ENCODE data around the gene PID1.

PID1 gene

DNA sequence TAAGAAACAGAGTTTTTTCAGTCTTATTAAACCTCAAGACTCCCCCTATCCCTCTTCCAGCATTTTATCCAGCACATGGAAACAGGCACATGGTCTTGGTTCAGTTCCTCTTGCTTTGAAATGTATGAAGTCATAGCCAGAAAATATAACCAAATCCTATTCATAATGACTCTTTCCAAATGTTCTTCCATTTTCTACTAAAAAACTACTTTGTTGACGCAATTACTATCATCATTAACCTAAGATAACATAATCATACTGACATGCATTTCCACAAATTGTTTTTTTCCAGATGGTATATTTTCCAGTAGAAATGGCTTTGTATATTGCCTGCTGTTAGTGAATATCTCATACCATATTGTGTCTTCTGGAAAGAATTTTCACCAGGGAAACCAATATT, 261.3 kb downstream of the PID1 start:
- no peak for DNase-seq (ENCODE audit: low spot score)

DNA sequence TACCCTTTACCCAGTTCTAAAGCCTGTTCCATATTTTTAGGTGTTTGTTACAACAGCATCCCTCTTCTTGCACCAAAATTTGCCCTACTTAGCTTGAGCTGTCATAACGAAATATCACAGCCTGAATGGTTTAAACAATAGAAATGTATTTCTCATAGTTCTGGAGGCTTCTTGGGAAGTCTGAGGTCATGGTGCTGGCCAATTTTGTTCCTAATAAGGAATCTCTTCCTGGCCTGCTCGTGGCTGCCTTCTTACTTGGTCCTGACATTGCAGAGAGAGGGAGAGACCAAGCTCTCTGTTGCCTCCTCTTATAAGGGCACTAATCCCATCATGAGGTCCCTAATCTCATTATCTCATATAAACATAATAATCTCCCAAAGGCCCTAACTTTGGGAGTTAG, 267.8 kb downstream of the PID1 start:
- no peak for DNase-seq (ENCODE audit: low spot score)

DNA sequence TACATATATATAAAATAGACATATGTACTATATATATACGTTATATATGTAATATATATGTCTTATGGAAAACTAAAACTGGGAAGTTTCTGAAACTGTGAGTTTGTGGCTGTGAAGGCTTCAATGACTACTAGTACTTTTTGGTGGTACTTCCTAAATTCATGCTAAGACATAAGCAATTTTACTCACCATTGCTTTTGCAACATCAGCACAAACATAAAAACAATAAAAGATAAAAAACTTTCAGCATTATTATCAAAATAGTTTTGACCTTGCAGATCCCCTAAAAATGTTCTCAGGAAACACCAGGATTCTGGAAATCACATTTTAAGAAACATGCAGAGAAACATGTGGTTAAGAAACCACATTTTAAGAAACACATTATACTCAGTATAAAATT, 269.9 kb downstream of the PID1 start:
- DNase-seq (ENCODE audit: low spot score), result no peak

DNA sequence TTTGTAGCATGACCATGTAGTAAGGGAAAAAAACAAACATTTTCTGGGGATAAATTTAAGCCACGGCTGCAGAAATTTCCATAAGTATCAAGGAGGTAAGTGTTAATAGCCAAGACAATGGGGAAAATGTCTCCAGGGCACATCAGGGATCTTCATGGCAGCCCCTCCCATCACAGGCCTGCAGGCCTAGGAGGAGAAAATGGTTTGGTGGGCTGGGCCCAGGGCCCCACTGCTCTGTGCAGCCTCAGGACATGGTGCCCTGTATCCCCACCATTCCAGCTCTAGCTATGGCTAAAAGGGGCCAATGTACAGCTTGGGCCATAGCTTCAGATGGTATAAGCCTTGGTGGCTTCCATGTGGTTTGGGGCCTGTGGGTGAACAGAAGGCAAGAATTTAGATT, 271.8 kb downstream of the PID1 start:
- no peak for DNase-seq (ENCODE audit: low spot score)

DNA sequence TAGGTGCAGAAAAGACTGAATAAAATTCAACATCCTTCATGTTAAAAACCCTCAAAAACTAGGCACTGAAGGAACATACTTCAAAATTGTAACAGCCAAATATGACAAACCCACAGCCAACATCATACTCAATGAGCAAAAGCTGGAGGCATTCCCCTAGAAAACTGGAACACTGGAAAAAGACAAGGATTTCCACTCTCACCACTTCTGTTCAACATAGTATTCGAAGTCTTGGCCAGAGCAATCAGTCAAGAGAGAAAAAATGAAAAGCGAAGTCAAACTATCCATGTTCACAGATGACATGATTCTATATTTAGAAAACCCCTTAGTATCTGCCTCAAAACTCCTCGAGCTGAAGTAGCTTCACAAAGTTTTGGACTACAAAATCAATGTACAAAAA, 282.3 kb downstream of the PID1 start:
- DNase-seq (ENCODE audit: low spot score), result no peak

DNA sequence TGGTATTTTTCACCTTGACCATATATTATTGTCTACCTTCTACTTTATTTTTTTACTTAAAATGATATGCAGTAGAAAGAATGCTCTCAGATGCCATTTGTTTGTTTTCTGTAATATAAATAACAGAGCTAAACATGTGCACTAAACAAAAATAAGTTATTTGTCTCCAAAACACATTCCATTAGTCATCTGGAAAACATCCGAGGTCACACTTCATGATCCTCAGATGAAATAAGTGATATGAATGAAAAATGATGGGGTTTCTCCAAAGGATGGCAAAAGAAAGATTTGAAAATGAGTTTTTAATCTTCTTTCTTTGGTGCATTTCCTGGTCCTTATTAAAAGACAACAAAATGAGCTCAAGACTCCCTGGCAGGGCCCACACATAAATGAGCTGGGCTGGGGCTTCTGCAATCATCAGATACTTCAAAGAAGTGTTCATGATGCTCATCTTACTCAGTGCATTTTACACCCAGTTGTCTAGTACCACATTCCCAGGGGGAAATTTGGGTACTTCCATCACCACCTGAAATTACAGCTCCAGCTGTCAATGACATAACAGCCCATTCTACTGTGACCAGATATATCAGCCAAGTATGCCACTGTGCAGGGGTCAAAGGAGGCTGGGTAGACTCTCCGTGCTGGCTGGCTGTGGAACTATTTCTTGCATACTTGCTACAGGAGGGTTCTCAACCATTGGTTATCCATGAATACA, 283.5 kb downstream of the PID1 start:
- DNase-seq (ENCODE audit: low spot score), result no peak

DNA sequence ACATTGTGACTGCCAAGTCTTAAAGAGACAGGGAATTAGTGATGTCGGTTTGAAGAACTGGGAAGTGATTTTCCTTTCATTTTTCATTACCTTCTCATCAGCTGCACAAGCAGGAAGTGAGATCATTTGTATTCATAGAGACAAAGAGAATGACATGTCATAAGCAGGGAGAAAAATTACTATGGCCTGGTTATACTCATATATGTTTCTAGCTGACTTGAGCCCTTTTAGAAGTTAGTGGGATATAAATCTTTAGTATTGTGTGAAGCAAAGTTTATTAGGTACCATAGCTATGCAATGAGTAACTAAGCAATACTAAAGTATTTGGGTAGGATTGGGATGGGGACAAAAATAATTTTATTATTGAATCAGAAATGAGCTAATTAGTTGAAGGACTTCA, 284.1 kb downstream of the PID1 start:
- DNase-seq (ENCODE audit: low spot score), result no peak

DNA sequence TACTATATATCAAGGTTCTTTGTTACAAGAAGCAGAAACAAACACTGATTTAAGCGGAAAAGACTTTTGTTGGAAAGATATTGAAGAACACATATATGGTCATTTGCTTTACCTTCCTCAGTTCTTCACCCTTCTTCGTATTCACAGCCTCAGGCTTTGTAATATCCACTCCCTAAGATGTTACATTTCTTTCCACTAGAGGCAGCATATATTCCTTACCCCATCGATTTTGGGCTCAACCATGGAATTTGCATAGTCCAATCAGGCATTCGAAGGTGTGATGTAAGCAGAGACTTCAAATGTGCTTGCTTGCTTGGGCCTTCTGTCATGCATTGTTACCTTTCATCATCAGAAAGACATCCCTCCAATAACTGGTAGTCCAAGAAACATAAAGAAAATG, 287.4 kb downstream of the PID1 start:
- no peak for DNase-seq (ENCODE audit: low spot score)

DNA sequence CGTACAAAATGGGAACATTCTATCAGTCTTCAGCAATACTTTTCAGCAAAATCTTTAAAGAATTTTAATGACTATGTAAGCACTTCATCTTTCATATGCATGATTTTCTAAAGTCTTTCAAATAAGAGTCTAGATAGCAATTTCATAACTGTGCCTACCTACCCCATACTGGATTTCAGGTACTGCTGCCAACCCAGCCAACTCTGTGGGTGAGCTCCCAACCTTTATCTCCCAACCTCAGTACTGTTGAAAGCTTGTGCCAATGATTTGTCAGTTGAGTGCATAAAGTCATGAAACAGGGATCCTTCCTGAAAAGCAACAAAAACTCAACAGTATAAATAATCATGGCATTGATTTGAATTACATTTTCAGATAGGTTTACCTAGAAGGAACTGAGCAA, 296.9 kb downstream of the PID1 start:
- no peak for DNase-seq (ENCODE audit: low spot score)

All from SW480 (cell line).